Measurements from ENCODE around the gene CFAP410. TPM values are rescaled to one million over a fixed set of nuclear protein-coding genes. Genes with fewer than 3 reads are reported as not detected.

The CFAP410 gene
- total RNA-seq, 2 donors from 2014 or later = 48.8 to 51.3 TPM

- H3K4me3 ChIP-seq = no peak overlapping the region
- TF ChIP-seq CTCF (IDR thresholded peaks at IDR 0.05) = no peak
- no peak overlapping the region for H3K27ac ChIP-seq
- H3K9me3 ChIP-seq = no peaks in the 10 kb centered on the region
- no peaks in the 10 kb centered on the region for H3K27me3 ChIP-seq (replicated peaks; ENCODE audit: insufficient read depth)
- H3K4me1 ChIP-seq (ENCODE audit: control insufficient read depth in 1 of 2, low read depth in 2 of 2) = no peaks in the 10 kb centered on the region
- ATAC-seq (ENCODE audit: insufficient number of reproducible peaks, low FRiP score, low read depth) (no peak), DNase-seq (ENCODE audit: low spot score) (no peak)
- H3K36me3 ChIP-seq = peaks cover 36% of the 10 kb centered on the region
Measured at GRCh38 chr21:44324854-44325107, 14.4 kb downstream of the CFAP410 start.

- no peak for ATAC-seq (ENCODE audit: insufficient number of reproducible peaks, low FRiP score, low read depth)
- H3K4me1 ChIP-seq (ENCODE audit: control insufficient read depth in 1 of 2, low read depth in 2 of 2) = no peaks in the 10 kb centered on the region
- H3K27me3 ChIP-seq (replicated peaks; ENCODE audit: insufficient read depth) = no peaks in the 10 kb centered on the region
- H3K27ac ChIP-seq = no peak overlapping the region
- peaks cover 36% of the 10 kb centered on the region for H3K36me3 ChIP-seq
- H3K4me3 ChIP-seq = no peak overlapping the region
- no peak for DNase-seq (ENCODE audit: low spot score)
- no peaks in the 10 kb centered on the region for H3K9me3 ChIP-seq
- no peak for TF ChIP-seq CTCF (IDR thresholded peaks at IDR 0.05)
Measured at GRCh38 chr21:44324106-44324853, 14.9 kb downstream of the CFAP410 start.

- H3K9me3 ChIP-seq = no peaks in the 10 kb centered on the region
- H3K4me1 ChIP-seq (ENCODE audit: control insufficient read depth in 1 of 2, low read depth in 2 of 2) = no peaks in the 10 kb centered on the region
- H3K27ac ChIP-seq = no peak overlapping the region
- DNase-seq (ENCODE audit: low spot score) (no peak), ATAC-seq (ENCODE audit: insufficient number of reproducible peaks, low FRiP score, low read depth) (no peak)
- no peaks in the 10 kb centered on the region for H3K27me3 ChIP-seq (replicated peaks; ENCODE audit: insufficient read depth)
- H3K36me3 ChIP-seq = peaks cover 36% of the 10 kb centered on the region
- no peak overlapping the region for H3K4me3 ChIP-seq
- no peak for TF ChIP-seq CTCF (IDR thresholded peaks at IDR 0.05)
Measured at GRCh38 chr21:44323591-44323990, 15.6 kb downstream of the CFAP410 start.

DNA sequence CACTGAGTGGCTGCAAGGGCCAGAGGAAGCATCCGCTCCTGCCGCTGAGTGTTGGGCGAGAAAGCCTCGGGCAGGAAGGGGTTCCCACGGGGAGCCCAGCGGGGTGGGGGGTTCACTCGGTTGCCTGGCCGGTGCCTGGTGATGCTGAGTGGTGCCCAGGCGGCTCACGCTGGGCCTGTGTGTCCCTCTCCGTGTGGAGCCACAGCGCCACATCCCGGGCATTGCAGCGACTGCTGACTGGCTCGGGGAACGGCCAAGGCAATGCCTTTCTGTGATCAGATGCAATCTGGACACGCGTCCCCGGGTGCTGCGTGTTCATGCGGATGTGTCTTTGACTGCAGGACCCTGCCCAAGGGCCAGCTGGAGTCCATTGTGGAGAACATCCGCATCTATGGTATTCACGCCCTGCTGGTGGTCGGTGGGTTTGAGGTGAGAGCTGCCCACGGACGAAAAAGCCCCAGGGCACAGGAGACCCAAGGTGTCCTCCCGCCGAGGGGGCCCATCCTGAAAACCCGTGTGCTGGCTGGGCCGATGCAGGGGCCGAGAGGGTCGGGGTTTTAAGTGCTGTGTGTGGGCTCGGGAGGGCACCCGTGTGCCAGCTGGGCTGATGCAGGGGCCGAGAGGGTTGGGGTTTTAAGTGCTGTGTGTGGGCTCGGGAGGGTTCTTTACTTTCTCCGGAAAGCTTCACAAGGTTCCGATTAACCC lies 16.4 kb downstream of the CFAP410 start:
- Histone ChIP-seq H3K36me3 (peaks cover 43% of the 10 kb centered on the region), H3K4me3 (no peak overlapping the region), H3K4me1 (ENCODE audit: control insufficient read depth in 1 of 2, low read depth in 2 of 2) (no peaks in the 10 kb centered on the region), H3K27ac (no peak overlapping the region), H3K9me3 (no peaks in the 10 kb centered on the region), H3K27me3 (replicated peaks; ENCODE audit: insufficient read depth) (no peaks in the 10 kb centered on the region)
- no peak for ATAC-seq (ENCODE audit: insufficient number of reproducible peaks, low FRiP score, low read depth)
- no peak for DNase-seq (ENCODE audit: low spot score)
- no peak for TF ChIP-seq CTCF (IDR thresholded peaks at IDR 0.05)

GRCh38 chr21:44321846-44322450 lies 17.2 kb downstream of the CFAP410 start:
- H3K36me3 ChIP-seq = peaks cover 49% of the 10 kb centered on the region
- ATAC-seq (ENCODE audit: insufficient number of reproducible peaks, low FRiP score, low read depth) (no peak), DNase-seq (ENCODE audit: low spot score) (no peak)
- H3K4me3 ChIP-seq = no peak overlapping the region
- no peak overlapping the region for H3K27ac ChIP-seq
- no peak for TF ChIP-seq CTCF (IDR thresholded peaks at IDR 0.05)
- no peaks in the 10 kb centered on the region for H3K27me3 ChIP-seq (replicated peaks; ENCODE audit: insufficient read depth)
- no peaks in the 10 kb centered on the region for H3K4me1 ChIP-seq (ENCODE audit: control insufficient read depth in 1 of 2, low read depth in 2 of 2)
- no peaks in the 10 kb centered on the region for H3K9me3 ChIP-seq
